Activated CD4-positive, alpha-beta memory T cell treated with anti-CD3 and anti-CD28 coated beads for 36 hours (primary cell): ENCODE results near the gene ASB16. TPM values are rescaled to one million over a fixed set of nuclear protein-coding genes. Genes with fewer than 3 reads are reported as not detected.

Experiments used
- CTCF ChIA-PET: fragments of 350-600 bp; sonication (Branson Sonifier 250); formaldehyde crosslinking; loops from one replicate; lab custom pipeline; 2021; ENCODE audit warnings: antibody characterized with exemption, inconsistent platforms; lab: Charles Lee
- POLR2A ChIA-PET: fragments of 350-600 bp; sonication (Branson Sonifier 250); formaldehyde crosslinking; loops from one replicate; lab custom pipeline; 2021; ENCODE audit warnings: antibody characterized with exemption; lab: Charles Lee
- DNase-seq: peaks from one replicate; pipeline ENCODE4 v3.0.0-alpha.2; 2020
- H3K27ac Mint-ChIP-seq: one replicate; pipeline ENCODE4 v1.8.0; 2021; ENCODE audit warnings: mixed read lengths
- H3K27me3 Mint-ChIP-seq: one replicate; pipeline ENCODE4 v1.8.0; 2021; ENCODE audit warnings: mixed read lengths
- H3K36me3 Mint-ChIP-seq: one replicate; pipeline ENCODE4 v1.8.0; 2021; ENCODE audit warnings: mixed read lengths
- H3K4me1 Mint-ChIP-seq: one replicate; pipeline ENCODE4 v1.8.0; 2021; ENCODE audit warnings: low read depth, mixed read lengths
- H3K4me3 Mint-ChIP-seq: one replicate; pipeline ENCODE4 v1.8.0; 2021; ENCODE audit warnings: mild to moderate bottlenecking, mixed read lengths
- H3K9me3 Mint-ChIP-seq: one replicate; pipeline ENCODE4 v1.8.0; 2021; ENCODE audit warnings: mixed read lengths
- intact Hi-C: fragments of 100-400 bp; cut with micrococcal nuclease; formaldehyde crosslinking; loops from one replicate; pipeline ENCODE4 v1.15.1; 2023
- total RNA-seq, 2 experiments: library from RNA; stranded (reverse); gene quantifications; one replicate each; pipeline ENCODE4 v1.2.3, GENCODE V29; 2021

Gene ASB16
- total RNA-seq, 2 experiments from 2014 or later, result 0.19 TPM; not detected in 1

DNA sequence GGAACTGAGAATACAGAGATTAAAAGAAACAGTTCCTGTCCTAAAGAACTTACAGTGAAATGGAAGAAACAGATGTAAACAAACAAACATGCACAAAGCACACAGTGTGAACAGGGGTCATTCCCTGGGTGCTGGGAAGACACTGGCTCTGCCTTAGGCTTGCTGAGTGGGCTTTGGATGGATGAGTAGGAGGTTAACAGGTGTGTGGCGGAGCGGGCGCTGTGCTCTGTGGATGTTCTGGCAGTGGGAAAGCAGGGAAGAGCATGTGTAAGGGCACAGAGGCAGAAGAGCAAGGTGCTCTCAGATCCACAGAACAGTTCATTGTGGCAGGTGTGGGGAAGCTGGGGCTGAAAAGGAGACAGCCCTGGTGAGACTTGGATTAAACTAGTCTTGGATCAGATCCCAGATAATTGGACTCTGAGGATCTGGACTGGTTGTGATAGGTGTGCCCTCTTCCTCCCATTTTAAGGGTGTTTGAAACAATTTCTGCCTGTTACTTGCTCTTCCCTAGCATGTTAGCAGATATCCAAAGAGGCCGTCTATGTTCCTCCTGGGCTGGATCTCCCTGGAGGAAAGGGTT, 20.7 kb upstream of the ASB16 start:
- no peak for DNase-seq
- H3K9me3 Mint-ChIP-seq, result no peaks in the 10 kb centered on the region
- H3K27ac Mint-ChIP-seq, result no peak overlapping the region
- peaks cover 31% of the 10 kb centered on the region for H3K36me3 Mint-ChIP-seq
- intact Hi-C loops, result no loop called here
- no peak overlapping the region for H3K4me3 Mint-ChIP-seq
- H3K4me1 Mint-ChIP-seq, result no peaks in the 10 kb centered on the region
- ChIA-PET POLR2A (no interaction called here), CTCF (interaction anchor here (1.1 to 1.3 kb wide), 4 partner anchors 11 to 38 kb away, joined by 3 to 4 read pairs (median 4); no protein-coding TSS in a partner anchor)
- H3K27me3 Mint-ChIP-seq, result no peaks in the 10 kb centered on the region

DNA sequence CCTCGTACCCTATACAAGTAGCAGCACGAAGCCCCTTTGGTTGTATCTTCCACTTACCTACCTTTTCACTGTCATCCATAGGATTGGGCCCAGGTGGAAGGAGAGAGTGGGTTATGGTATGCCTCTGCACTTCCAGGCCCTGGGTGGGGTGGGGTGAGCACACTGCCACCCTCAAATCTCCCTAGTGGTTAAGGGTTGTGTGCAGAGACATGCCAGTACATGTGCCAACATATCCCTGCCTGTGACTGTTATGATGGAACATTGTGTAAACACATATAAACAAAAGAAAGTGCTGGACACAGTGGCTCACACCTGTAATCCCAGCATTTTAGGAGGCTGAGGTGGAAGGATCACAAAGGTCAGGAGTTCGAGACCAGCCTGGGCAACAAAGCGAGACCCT, 17.6 kb upstream of the ASB16 start:
- H3K9me3 Mint-ChIP-seq, result no peaks in the 10 kb centered on the region
- ChIA-PET CTCF (interaction anchor here (1.4 kb wide), 1 partner anchor 15 kb away, joined by 3 read pairs; no protein-coding TSS in a partner anchor), POLR2A (no interaction called here)
- peaks cover 18% of the 10 kb centered on the region for H3K36me3 Mint-ChIP-seq
- H3K27me3 Mint-ChIP-seq, result no peaks in the 10 kb centered on the region
- no peaks in the 10 kb centered on the region for H3K4me1 Mint-ChIP-seq
- intact Hi-C loops, result no loop called here
- H3K27ac Mint-ChIP-seq, result no peak overlapping the region
- no peak overlapping the region for H3K4me3 Mint-ChIP-seq
- DNase-seq, result no peak

DNA sequence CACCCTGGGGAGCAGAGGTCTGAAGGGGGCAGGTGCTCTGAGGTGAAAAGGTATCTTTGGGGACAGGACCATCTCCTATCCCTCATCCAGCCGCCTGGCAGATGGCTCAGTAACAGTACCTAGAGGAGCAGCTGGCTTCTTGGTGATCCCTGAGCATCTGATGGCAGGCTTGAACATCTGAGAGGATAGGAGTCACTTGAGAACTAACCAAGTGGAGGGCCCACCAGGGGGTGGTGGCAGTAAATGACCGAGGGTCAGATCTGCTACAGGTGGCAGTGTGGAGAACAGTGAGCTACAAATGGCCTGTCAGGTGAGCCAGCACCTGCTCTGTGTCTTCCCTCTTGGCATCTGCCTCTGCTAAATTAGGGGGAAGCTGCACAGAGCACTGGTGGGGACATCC, 15.0 kb upstream of the ASB16 start:
- CTCF ChIA-PET, result interaction anchor here (0.7 to 1.7 kb wide), 3 partner anchors 9 to 209 kb away, joined by 3 to 7 read pairs (median 5); no protein-coding TSS in a partner anchor
- Mint-ChIP-seq H3K36me3 (peaks cover 14% of the 10 kb centered on the region), H3K9me3 (no peaks in the 10 kb centered on the region)

DNA sequence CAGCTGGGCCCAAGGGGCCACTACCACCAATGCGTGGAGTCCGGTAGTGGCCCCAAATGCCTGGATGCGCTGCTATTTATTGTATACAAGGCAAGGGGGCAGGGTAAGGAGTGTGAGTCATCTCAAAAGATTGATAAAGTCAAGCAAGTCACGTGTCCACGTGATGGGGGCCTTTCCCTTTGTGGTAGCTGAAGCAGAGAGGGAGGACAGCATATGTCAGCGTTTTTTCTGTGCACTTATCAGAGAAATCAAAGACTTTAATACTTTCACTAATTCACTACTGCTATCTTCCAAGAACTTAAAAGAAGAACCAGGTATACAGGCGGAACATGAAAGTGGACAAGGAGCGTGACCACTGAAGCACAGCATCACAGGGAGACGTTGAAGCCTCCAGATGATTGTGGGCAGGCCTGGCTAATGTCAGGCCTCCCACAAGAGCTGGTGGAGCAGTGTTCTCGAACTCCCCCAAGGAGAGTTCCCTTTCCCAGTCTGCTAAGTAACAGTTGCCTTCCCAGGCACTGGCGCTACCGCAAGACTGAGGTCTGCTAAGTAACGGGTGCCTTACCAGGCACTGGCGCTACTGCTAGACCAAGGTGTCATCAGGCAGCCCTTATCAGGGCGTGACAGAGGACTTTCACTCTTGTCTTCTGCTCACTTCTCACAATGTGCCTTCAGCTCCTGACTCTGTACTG, 10.8 kb upstream of the ASB16 start:
- H3K36me3 Mint-ChIP-seq, result peaks cover 9% of the 10 kb centered on the region
- ChIA-PET CTCF (interaction anchor here (0.6 to 0.9 kb wide), 4 partner anchors 9 to 625 kb away, joined by 3 to 5 read pairs (median 3); no protein-coding TSS in a partner anchor), POLR2A (interaction anchor here (0.8 kb wide), 1 partner anchor 90 kb away, joined by 3 read pairs; no protein-coding TSS in a partner anchor)
- no peak overlapping the region for H3K27ac Mint-ChIP-seq
- peaks cover 6% of the 10 kb centered on the region for H3K4me1 Mint-ChIP-seq
- no peaks in the 10 kb centered on the region for H3K27me3 Mint-ChIP-seq
- no peaks in the 10 kb centered on the region for H3K9me3 Mint-ChIP-seq
- DNase-seq, result peak; percentile 63
- intact Hi-C loops, result no loop called here
- H3K4me3 Mint-ChIP-seq, result no peak overlapping the region

More for the DNA sequence above, 15.0 kb upstream of the ASB16 start:
- DNase-seq, result no peak
- no peak overlapping the region for H3K4me3 Mint-ChIP-seq
- H3K27me3 Mint-ChIP-seq, result no peaks in the 10 kb centered on the region
- POLR2A ChIA-PET, result interaction anchor here (1.0 kb wide), 1 partner anchor 19 kb away, joined by 3 read pairs; no protein-coding TSS in a partner anchor
- H3K27ac Mint-ChIP-seq, result no peak overlapping the region
- intact Hi-C loops, result no loop called here
- peaks cover 6% of the 10 kb centered on the region for H3K4me1 Mint-ChIP-seq

DNA sequence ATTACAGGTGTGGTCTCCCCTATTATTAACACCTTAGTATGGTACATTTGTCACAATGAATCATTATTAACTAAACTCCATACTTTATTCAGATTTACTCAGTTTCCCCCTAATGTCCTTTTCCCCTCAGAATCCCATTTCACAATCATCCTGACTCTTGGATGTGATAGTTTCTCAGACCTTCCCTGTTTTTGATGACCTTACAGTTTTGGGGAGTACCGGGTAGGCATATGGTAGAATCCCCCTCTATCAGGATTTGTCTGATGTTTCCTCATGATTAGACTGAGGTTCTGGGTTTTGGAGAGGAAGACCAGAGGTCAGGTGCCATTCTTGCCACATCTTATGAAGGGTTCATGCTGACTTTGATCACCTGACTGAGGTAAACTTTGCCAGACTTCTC, 6.0 kb upstream of the ASB16 start:
- Mint-ChIP-seq H3K27me3 (no peaks in the 10 kb centered on the region), H3K27ac (no peak overlapping the region), H3K36me3 (peaks cover 3% of the 10 kb centered on the region), H3K4me1 (peaks cover 12% of the 10 kb centered on the region), H3K4me3 (no peak overlapping the region), H3K9me3 (no peaks in the 10 kb centered on the region)
- ChIA-PET CTCF (no interaction called here), POLR2A (no interaction called here)
- DNase-seq, result no peak
- intact Hi-C loops, result no loop called here

DNA sequence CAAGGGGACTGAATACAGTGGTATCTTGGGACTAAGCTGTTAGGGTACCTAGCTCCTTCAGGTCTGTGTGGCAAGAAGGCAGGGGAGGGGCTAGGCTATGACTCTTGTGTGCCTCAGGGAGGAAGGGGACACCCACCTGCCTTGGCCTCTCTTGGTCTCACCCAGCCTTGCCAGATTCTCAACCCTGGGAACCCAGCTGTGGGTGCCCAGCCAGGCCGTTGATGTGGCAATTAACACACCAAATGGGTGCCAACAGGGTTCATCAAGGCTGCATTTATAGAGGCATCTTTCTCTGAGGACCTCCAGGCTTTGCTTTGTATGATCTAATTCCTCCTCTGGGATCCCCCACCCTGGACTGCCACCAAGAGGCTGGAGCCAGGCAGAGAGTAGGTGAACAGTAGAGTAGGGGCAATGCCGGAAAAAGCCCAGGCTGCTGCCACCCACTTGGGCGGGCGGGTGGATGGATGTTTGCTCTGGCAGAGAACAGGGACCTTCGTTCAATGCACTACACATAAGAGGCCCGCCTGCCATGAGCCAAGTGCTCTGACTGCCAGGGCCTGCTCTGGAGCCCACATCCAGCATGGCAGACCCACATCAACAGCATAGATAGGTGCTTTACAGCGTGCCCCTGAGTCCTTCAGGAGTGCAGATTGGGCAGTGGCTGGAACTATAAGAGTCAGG, 3.2 kb upstream of the ASB16 start:
- intact Hi-C loops, result no loop called here
- no peak for DNase-seq
- no peak overlapping the region for H3K27ac Mint-ChIP-seq
- no peaks in the 10 kb centered on the region for H3K27me3 Mint-ChIP-seq
- no peaks in the 10 kb centered on the region for H3K36me3 Mint-ChIP-seq
- H3K4me3 Mint-ChIP-seq, result no peak overlapping the region
- peaks cover 9% of the 10 kb centered on the region for H3K4me1 Mint-ChIP-seq
- ChIA-PET POLR2A (no interaction called here), CTCF (interaction anchor here (0.6 to 1.6 kb wide), 8 partner anchors 12 to 287 kb away, joined by 3 to 22 read pairs (median 4); partner anchors contain the start of gene TMUB2)
- H3K9me3 Mint-ChIP-seq, result no peaks in the 10 kb centered on the region

DNA sequence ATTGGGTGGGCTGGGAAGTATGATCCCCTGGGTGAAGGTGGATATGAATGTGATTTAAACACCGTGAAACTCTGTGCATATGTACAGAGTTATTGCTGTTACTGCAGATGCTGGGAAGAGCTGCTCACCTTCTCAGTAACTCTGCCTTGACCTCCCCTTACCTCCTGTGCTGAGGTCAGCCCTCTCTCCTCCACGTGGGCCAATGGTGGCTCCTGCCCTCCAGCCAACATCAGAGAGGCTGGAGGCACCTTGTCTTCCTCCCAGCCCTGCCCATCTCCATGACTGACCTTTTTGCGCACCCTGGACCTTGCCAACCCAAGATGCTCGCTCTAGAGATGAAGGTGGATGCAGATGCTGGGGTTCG, 387 bp upstream of the ASB16 start:
- Mint-ChIP-seq H3K4me3 (no peak overlapping the region), H3K27ac (no peak overlapping the region), H3K36me3 (no peaks in the 10 kb centered on the region), H3K4me1 (peaks cover 9% of the 10 kb centered on the region), H3K27me3 (no peaks in the 10 kb centered on the region), H3K9me3 (no peaks in the 10 kb centered on the region)
- intact Hi-C loops, result no loop called here
- no peak for DNase-seq
- ChIA-PET POLR2A (interaction anchor here (0.6 kb wide), 1 partner anchor 126 kb away, joined by 4 read pairs; no protein-coding TSS in a partner anchor), CTCF (interaction anchor here (0.6 to 2.0 kb wide), 4 partner anchors 41 to 260 kb away, joined by 3 to 5 read pairs (median 4); no protein-coding TSS in a partner anchor)

DNA sequence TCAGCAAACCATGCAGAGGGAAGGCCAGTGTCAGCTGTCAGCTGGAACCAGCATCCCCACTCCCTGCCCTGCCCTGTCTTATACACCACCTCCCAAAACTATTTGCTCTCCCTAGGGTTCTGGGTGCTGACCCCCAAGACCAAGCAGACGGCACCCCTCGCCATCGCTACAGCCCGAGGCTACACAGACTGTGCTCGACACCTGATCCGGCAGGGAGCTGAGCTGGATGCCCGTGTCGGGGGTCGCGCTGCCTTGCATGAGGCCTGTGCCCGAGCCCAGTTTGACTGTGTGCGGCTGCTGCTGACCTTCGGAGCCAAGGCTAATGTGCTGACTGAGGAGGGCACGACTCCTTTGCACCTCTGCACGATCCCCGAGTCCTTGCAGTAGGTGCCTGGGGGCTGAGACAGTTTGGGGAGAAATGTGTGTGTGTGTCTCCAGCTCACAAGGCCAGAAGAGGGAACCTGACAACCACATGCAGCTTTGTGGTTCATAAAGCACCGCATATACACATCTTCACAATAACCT, 1.5 kb downstream of the ASB16 start:
- ChIA-PET POLR2A (no interaction called here), CTCF (interaction anchor here (1.0 kb wide), 1 partner anchor 160 kb away, joined by 3 read pairs; no protein-coding TSS in a partner anchor)
- H3K4me1 Mint-ChIP-seq, result peaks cover 9% of the 10 kb centered on the region
- no peak overlapping the region for H3K4me3 Mint-ChIP-seq
- H3K36me3 Mint-ChIP-seq, result peaks cover 9% of the 10 kb centered on the region
- no peaks in the 10 kb centered on the region for H3K27me3 Mint-ChIP-seq
- H3K27ac Mint-ChIP-seq, result no peak overlapping the region
- intact Hi-C loops, result no loop called here
- DNase-seq, result no peak
- no peaks in the 10 kb centered on the region for H3K9me3 Mint-ChIP-seq

DNA sequence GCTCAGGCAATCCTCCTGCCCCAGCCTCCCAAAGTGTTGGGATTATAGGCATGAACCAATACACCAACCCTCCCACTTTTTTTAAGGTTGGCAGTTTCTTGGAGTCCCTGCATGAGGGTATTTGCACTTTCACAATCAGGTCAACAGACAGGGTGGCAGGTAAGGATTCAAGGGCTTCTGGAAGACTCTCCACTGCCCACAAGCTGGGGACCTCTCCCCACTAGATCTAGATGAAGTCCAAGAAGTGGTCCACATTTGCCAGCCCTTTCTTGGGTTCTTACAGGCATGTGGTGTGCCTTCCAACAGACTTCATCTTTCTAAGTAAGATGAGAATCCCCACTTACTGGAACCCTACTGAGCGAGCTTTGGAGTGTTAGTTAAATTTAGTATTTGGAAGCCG, 3.9 kb downstream of the ASB16 start:
- POLR2A ChIA-PET, result interaction anchor here (1.2 kb wide), 1 partner anchor 19 kb away, joined by 3 read pairs; no protein-coding TSS in a partner anchor
- no peaks in the 10 kb centered on the region for H3K27me3 Mint-ChIP-seq
- CTCF ChIA-PET, result interaction anchor here (1.2 kb wide), 1 partner anchor 11 kb away, joined by 3 read pairs; no protein-coding TSS in a partner anchor
- H3K4me1 Mint-ChIP-seq, result no peaks in the 10 kb centered on the region
- H3K27ac Mint-ChIP-seq, result no peak overlapping the region
- peaks cover 14% of the 10 kb centered on the region for H3K36me3 Mint-ChIP-seq
- intact Hi-C loops, result no loop called here
- DNase-seq, result no peak
- H3K9me3 Mint-ChIP-seq, result no peaks in the 10 kb centered on the region
- no peak overlapping the region for H3K4me3 Mint-ChIP-seq

DNA sequence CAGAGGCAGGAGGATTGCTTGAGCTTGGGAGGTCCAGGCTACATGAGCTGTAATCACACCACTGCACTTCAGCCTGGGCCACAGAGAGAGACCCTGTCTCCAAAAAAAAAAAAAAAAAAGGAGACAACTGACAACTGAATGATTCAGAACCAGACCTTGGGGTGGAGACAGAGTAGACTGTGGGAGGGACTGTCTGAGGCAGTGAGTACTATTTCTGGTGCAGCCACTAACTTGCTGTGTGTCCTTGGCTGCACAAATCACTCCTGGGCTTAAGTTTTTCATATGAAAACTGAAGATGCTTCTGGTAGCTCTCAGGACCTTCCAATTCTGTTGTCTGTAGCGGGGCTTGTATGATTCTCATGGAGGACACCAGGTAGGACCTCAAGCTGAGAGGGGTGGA, 5.8 kb downstream of the ASB16 start:
- no peak for DNase-seq
- ChIA-PET CTCF (interaction anchor here (0.7 kb wide), 1 partner anchor 34 kb away, joined by 4 read pairs; no protein-coding TSS in a partner anchor), POLR2A (no interaction called here)
- Mint-ChIP-seq H3K27ac (no peak overlapping the region), H3K4me1 (no peaks in the 10 kb centered on the region), H3K4me3 (no peak overlapping the region), H3K27me3 (no peaks in the 10 kb centered on the region), H3K9me3 (no peaks in the 10 kb centered on the region), H3K36me3 (peaks cover 14% of the 10 kb centered on the region)
- intact Hi-C loops, result no loop called here

DNA sequence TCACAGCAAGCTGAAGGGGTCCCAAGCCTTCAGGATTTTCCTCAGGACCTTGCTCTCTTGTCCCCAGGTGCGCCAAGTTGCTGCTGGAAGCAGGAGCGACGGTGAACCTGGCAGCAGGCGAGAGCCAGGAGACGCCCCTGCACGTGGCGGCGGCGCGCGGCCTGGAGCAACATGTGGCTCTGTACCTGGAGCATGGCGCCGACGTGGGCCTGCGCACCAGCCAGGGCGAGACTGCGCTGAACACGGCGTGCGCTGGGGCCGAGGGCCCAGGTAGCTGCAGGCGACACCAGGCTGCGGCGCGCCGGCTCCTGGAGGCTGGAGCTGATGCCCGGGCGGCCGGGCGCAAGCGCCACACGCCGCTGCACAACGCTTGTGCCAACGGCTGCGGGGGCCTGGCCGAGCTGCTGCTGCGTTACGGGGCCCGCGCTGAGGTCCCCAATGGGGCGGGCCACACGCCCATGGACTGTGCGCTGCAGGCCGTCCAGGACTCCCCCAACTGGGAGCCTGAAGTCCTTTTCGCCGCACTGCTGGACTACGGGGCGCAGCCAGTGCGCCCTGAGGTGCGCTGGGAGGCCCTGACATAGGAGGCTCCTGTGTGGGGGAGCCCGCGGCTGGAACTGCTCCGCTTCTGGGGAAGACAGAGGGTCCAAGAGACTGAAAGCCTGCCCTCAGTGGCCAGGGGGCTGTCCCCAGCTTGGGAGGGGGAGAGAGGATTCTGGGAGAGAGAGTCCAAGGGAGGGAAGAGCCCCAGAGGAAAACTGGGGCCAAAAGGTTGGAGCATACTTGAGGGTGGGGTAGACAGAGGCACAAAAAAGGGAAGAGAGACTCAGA, 6.4 kb downstream of the ASB16 start:
- H3K36me3 Mint-ChIP-seq, result peaks cover 18% of the 10 kb centered on the region
- no peak overlapping the region for H3K27ac Mint-ChIP-seq
- H3K27me3 Mint-ChIP-seq, result no peaks in the 10 kb centered on the region
- peaks cover 2% of the 10 kb centered on the region for H3K4me1 Mint-ChIP-seq
- no peaks in the 10 kb centered on the region for H3K9me3 Mint-ChIP-seq
- ChIA-PET CTCF (interaction anchor here (0.7 kb wide), 1 partner anchor 34 kb away, joined by 4 read pairs; no protein-coding TSS in a partner anchor), POLR2A (no interaction called here)
- H3K4me3 Mint-ChIP-seq, result no peak overlapping the region
- DNase-seq, result no peak
- intact Hi-C loops, result no loop called here
